OCI-LY1 (cell line): ENCODE data around the gene RPS18.

Experiments
- EZH2 ChIP-seq: fragments of 200-600 bp; sonication (generic), shearing (Covaris generic); IDR thresholded peaks from 2 replicates; pipeline ENCODE4 v1.8.0; 2017; ENCODE audit warnings: borderline replicate concordance, mixed run types, mild to moderate bottlenecking, antibody characterized with exemption, low read length, moderate library complexity, mixed read lengths
- TF ChIP-seq, protein P1 (sequence below): fragments of 200-600 bp; sonication (generic), shearing (Covaris generic); IDR thresholded peaks from 2 replicates; pipeline ENCODE4 v1.5.1; 2017; ENCODE audit warnings: mild to moderate bottlenecking, antibody characterized with exemption, low read length, moderate library complexity, mixed read lengths

DNA sequence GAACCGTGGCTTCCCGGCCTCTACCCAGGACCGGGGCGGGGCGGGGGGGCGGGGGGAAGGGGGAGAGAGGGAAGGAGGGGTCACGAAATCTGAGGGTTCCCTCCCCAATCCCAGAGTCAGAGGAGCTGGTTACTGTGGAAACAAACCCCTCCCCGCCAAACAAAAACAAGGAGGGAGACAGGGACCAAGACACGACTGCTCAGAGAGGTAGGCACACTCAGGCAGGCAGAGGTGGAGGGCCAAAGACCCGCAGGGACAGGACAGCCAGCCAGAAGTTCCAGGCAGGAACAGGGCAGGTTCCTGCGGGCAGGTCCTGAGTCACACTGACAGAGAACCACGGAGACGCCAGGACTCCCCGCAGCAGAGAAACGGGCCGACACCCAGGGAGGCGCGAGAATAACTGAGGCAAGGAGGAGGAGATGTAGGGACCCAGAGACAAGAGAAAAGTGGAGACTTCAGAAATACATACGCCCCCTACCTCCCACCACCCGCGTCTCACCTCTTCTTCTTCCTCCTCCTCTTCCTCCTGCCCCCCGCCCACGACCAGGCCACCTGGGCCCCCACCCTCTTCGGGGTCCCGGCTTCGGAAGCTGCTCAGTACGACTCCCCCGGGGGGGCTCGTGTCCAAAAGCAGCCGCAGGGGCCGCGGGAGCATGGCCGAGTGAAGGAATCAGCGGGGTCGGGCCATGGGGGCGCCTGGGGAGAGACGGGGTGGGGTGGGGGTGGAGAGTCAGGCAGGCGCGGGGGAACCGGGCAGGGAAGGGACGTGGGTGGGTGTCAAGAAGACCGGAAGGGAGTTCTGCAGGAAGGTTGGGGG, 26.3 kb downstream of the RPS18 start:
- no peak for TF ChIP-seq EZH2
- TF ChIP-seq, protein P1, sequence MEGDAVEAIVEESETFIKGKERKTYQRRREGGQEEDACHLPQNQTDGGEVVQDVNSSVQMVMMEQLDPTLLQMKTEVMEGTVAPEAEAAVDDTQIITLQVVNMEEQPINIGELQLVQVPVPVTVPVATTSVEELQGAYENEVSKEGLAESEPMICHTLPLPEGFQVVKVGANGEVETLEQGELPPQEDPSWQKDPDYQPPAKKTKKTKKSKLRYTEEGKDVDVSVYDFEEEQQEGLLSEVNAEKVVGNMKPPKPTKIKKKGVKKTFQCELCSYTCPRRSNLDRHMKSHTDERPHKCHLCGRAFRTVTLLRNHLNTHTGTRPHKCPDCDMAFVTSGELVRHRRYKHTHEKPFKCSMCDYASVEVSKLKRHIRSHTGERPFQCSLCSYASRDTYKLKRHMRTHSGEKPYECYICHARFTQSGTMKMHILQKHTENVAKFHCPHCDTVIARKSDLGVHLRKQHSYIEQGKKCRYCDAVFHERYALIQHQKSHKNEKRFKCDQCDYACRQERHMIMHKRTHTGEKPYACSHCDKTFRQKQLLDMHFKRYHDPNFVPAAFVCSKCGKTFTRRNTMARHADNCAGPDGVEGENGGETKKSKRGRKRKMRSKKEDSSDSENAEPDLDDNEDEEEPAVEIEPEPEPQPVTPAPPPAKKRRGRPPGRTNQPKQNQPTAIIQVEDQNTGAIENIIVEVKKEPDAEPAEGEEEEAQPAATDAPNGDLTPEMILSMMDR: peak; percentile 48; the same call in 1 of the 2 replicates
